CD4-positive, alpha-beta T cell treated with Interleukin-1 beta for 1 hour (primary cell): Measurements from ENCODE around the gene AFG1L.
"Not testable (repeated sequence)": the region's sequence is repeated elsewhere in the genome, so short reads cannot be mapped to it uniquely, and the experiment has no call there.

Source experiments
- DNase-seq, 2 donors: peaks; one replicate each; pipeline ENCODE4 v3.0.0-alpha.2; 2020 to 2022

The AFG1L gene

GRCh38 chr6:108528878-108529277 lies 234.0 kb downstream of the AFG1L start:
- DNase-seq, result no peak

DNA sequence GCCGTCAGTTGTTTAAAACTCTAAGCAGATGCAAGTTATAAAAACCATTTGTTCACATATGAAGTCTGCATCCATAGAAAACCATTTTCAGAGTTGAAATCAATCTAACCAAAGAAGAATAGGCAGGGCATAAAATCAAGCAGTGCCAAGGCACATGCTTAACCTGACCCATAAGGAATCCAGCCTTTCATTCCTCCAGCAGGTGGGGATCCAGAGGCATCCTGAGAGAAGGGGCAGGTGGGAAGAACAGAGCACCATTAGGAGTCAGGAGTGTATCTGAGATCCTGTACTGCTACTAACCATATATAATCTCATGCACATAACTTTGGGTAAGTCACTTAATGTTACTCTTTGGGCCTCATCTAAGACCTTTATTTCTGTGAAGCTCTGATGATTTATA lies 236.5 kb downstream of the AFG1L start:
- no peak for DNase-seq

- DNase-seq, result no peak
These were observed 240.4 kb downstream of the AFG1L start for GRCh38 chr6:108535114-108535742.

DNA sequence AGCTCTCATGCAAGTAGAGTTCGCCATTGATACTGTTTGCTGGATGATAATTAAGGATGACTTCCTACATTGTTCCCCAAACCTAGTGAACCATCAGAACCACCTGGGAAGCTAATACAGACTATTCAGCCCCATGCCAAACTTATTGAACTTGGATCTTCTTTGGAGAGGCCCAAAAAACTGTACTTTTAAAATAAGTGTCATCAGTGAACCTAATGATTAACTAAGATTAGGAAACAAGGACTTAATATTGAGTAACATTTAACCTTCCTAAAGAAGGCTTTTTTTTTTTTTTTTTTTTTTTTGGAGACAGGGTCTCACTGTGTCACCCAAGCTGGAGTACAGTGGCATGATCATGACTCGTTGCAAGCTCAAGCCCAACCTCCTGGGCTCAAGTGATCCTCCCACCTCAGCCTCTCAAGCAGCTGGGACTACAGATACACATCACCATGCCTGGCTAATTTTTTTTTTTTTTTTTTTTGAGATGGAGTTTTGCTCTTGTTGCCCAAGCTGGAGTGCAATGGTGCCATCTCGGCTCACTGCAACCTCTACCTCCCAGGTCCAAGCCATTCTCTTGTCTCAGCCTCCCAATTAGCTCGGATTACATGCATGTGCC lies 241.2 kb downstream of the AFG1L start:
- DNase-seq, result not testable (repeated sequence)

- DNase-seq, result peak; percentile 78
These were observed 247.2 kb downstream of the AFG1L start for GRCh38 chr6:108541843-108542759.

DNA sequence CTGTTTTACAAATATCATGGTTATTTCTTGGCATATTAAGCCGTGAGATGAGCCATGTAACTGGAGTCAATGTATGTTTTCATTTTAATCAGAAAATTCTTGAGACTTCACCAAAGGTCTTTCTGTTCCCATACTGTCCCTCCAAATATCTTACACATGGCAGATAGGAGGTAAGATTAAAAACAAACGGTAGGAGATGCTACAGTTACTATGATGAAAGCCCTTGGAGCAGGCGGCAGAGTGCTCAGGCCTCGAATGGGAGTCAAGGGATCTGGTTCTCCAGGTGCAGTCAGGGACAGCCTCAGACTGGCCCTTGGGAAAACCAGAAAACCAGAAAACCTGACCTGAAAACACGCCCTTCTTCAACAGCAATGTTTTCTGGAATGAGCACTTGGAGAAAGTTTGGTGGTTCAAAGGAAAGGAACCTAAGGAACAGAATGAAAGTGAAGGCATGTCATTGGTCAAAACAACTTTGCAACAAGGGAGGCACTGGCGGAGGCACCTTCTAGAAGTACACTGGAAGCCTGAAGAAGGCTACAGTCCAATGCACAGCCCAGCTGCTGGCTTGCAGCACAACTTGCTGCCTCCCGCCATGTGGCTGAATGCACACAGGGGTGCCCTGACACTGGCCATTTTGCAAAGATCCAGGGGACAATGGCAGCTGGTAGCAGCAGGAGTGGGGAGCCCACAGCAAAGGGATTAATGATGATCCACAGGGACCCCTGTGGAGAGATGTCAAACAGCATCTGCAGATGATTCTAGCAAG lies 248.5 kb downstream of the AFG1L start:
- no peak for DNase-seq

DNA sequence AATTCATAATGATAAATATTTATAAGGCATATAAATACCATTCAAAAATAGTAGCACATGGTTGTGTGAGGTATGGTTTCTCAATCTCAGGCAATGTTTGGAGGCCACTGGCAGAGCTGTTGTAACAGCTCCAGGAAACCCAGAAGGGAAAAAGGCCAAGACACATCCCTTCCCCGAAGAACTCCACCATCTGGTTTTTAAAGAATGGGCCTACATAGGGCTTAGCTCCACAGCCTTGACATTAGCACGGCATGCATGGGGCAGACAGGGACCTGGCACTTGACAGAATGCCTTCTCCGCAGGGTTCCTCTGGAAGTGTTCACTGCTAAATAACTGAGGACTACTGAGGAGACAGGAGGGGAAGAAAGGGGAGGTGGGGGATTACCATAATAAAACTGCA lies 249.8 kb downstream of the AFG1L start:
- no peak for DNase-seq

- DNase-seq, result peak; percentile 11 to 17
These were observed 251.5 kb downstream of the AFG1L start for GRCh38 chr6:108546079-108547049.

DNA sequence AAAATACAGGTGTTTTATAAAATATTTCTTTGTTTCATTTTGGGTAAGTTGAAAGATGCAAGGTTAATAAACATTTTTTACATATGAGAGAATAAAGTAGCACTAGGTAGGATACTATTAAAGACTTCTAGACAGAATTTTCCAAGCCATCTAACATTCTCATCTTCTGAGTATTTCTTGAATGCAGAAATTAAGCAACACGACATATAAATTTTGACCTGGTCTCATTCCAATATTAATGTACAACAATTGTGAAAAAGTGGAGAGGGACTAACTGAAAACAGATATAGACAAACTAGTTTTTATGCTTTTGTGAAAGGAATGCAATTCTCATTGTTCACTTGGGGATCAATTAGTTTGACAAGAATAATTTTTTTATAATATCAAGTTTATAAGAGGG lies 254.4 kb downstream of the AFG1L start:
- DNase-seq, result no peak

GRCh38 chr6:108549741-108550140 lies 254.9 kb downstream of the AFG1L start:
- no peak for DNase-seq

GRCh38 chr6:108550256-108550655 lies 255.4 kb downstream of the AFG1L start:
- no peak for DNase-seq

- no peak for DNase-seq
These were observed 260.7 kb downstream of the AFG1L start for GRCh38 chr6:108555399-108556052.

DNA sequence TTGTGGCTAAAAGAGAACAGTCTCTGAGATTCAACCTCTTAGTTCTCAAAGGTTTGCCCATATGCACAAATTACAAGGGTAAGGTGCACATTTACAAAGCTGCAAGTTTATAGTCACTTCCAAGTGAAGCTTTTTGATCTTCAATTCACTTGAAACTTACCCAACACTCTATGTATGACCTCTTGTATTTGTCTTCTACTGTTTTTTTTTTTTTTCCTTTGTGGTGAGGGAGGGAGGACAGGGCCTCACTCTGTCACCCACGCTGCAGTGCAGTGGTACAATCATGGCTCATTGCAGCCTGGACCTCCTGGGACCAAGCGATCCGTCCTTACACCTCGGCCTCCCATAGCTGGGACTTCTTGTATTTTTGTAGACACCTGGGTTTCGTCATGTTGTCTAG lies 261.4 kb downstream of the AFG1L start:
- DNase-seq, result no peak

DNA sequence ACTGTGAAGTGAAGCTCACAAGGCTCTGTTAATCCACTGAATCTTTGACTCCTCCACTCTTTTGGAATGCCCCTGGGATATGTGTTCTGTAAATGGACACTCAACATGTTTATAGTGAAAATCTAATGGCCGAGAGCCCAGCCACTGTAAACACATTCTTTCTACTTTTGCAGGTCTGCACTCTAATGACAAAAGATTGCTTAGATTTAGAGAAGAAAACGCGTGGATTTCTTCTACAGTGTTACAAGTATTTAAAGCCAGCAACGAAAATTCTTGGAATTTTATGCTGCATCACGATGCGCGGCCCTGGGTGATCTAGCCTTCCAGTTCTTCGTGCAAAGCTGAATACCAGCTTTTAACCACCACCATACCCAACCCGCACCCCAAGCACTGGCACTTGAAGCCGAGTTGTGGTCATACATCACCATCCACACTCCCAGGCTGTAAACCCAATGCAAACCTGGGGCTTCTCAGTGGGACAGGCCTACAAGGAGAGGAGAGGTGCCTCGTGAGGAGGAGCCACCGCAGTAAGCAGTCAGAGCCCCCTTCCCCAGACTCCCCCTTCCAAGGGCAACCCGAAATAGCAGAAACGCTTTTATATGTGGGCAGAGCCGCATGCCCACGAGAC lies 262.1 kb downstream of the AFG1L start:
- no peak for DNase-seq

GRCh38 chr6:108557494-108558371 lies 262.9 kb downstream of the AFG1L start:
- DNase-seq, result peak; percentile 89

DNA sequence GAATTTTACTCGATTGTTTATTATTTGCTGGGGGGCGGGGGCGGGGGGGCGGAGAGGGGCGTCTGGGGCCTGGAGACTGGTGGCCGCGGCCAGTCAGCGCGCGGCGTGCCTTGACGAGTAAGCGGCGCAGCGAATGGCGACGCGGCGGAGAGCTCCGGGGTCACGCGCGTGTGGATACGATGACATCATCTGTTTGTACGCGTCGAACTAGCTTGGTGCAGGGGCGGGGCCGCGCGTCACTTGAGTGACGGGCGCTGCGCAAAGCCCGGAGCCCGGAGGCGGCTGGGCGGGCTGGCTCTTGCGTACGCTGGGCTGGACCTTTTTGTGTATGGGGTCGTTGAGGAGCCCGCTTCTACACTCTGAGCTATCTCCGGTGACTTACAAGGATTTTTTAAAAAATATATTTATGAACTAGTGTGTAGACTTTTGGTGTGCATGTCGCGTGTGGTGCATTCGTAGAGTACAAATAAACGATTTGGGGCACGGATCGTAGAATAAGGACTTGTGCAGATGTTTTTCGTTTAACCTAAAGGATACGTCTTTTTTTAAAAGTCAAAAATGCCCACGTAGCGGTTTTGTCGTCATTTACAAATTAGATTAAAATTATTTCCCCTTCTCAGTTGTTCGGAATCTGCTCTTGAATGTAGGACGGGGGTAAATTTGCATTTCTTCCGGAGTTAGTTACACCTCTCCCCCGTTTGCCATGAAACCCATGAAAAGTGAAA lies 263.7 kb downstream of the AFG1L start:
- peak; percentile 98 for DNase-seq

DNA sequence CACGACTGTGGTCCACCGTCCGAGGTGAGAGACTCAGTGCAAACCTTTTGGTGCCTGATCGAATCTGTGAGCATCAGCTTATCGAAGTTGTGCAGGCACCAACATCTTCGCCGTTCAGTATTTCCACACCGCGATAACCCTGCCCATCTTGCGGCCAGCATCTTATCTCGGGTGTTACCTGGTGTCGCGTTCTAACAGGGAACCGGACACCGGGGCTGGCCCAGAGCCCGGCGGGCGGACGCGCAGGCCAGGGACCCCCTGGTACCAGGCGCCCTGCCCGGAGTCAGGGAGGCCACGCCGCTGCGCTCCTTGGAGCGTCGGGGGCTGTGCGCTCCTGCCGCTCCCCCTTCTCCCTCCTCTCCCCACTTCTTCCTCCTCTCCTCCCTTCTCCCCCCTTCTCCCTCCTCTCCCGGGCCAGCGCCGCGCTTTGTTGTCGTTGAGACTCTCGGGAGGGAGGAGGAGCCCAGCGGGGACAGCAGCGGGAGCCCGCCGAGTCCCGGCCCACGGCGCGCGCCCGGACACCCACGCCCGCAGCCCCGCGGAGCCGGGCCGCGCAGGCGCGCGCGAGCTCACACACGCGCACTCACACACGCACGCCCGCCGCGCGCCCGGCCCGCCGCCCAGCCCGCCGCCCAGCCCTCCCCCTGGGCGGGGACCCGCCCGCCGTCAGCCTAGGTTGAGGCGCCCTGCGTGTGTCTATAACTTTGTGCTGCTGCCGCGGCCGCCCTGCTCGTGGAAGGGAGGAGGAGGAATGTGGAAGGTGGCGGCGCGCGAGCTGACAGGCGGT lies 264.4 kb downstream of the AFG1L start:
- DNase-seq, result peak; percentile 93 to 94

DNA sequence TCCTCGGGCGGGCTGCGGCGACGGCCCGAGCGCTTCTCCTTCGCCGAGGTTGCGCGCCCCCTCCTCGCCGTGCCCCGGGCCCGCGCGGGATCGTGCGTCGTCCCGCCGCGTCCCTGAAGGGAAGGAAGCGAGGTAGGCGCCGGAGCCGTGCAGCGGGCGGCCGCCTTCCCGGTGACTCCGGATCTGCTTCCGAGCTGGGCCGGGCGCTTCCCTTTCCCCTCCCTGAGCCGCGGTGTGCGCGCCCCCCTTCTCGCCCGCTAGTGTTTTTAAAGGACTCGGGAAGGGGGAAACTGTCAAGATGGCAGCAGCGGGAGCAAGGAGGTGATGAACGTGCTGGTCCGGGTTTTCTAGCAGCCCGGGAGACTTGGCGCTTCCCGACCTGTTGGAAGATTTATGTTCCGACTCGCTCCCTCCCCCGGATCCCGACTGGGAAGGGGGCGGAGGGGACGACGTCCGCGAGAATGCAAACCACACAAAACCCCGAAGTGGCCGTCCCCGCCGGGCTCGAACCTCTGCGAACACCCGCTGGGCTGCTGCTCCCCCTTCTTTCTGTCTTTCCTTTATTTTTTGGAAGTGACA lies 265.1 kb downstream of the AFG1L start:
- no peak for DNase-seq
